Measurements from ENCODE around the gene RNF220.

DNA sequence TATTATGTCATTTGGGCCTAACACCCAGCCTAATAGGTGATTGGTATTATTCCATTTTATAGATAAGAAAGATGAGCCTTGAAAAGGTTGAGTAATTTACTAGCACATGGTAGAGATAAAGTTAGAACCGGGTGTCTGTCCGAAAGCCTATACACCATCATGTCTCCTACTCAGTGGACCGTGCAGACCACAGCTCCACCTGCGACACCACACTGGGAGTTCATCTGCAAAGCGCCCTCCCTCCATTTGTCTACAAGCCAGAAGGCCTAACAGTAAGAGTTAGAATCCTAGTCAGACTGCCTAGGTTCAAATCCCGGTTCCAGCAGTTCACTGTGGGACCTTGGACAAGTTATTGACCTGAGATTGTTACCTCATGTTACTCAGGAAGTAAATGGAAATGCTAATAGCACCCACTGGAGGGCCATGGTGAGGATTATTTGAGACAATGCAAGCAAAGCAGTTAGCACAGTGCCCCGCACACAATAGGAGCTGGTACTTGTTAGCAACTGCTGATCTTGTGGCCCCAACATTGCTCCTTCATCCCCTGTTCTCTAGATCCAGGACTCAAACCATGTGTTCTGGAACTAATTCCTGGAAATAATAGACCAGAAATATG, 289.9 kb downstream of the RNF220 start:
- TF ChIP-seq POLR2A (IDR thresholded peaks at IDR 0.05) = no peak
- no peak for TF ChIP-seq CTCF (IDR thresholded peaks at IDR 0.05)
- no peak for TF ChIP-seq EP300 (IDR thresholded peaks at IDR 0.05; ENCODE audit: low read depth)
